Chondrocyte (in vitro differentiated cells): ENCODE results near the gene ZNF280A. TPM values are rescaled to one million over a fixed set of nuclear protein-coding genes. Genes with fewer than 3 reads are reported as not detected.

Experiments used
- DNase-seq: peaks from one replicate; pipeline ENCODE4 v3.0.0; 2021; ENCODE audit warnings: mixed read lengths, low spot score
- H3K27ac Mint-ChIP-seq: one replicate; pipeline ENCODE4 v1.8.0; 2021; ENCODE audit warnings: mild to moderate bottlenecking, moderate library complexity, mixed read lengths; ENCODE audit not compliant: unreplicated experiment
- H3K27me3 Mint-ChIP-seq: 2 replicates; pipeline ENCODE4 v1.8.0; 2021; ENCODE audit warnings: low read depth, mixed read lengths
- H3K36me3 Mint-ChIP-seq: 2 replicates; pipeline ENCODE4 v1.8.0; 2021; ENCODE audit warnings: low read depth, mixed read lengths
- H3K4me1 Mint-ChIP-seq: 2 replicates; pipeline ENCODE4 v1.8.0; 2021; ENCODE audit warnings: low read depth, mild to moderate bottlenecking, mixed read lengths
- H3K4me3 Mint-ChIP-seq: one replicate; pipeline ENCODE4 v1.8.0; 2021; ENCODE audit warnings: mild to moderate bottlenecking, moderate library complexity, mixed read lengths; ENCODE audit not compliant: unreplicated experiment
- H3K9me3 Mint-ChIP-seq: 2 replicates; pipeline ENCODE4 v1.8.0; 2021; ENCODE audit warnings: low read depth, mixed read lengths
- total RNA-seq: library from RNA; stranded (reverse); gene quantifications from 3 replicates; pipeline ENCODE4 v1.2.1, GENCODE V29; 2021
- TF ChIP-seq, protein P1 (sequence below): fragments of 200-600 bp; sonication (generic); IDR thresholded peaks from 2 replicates; pipeline ENCODE4 v1.5.0; 2021; ENCODE audit warnings: antibody characterized with exemption, mild to moderate bottlenecking, moderate library complexity

The ZNF280A gene
- total RNA-seq, 1 donor from 2014 or later = not detected

DNA sequence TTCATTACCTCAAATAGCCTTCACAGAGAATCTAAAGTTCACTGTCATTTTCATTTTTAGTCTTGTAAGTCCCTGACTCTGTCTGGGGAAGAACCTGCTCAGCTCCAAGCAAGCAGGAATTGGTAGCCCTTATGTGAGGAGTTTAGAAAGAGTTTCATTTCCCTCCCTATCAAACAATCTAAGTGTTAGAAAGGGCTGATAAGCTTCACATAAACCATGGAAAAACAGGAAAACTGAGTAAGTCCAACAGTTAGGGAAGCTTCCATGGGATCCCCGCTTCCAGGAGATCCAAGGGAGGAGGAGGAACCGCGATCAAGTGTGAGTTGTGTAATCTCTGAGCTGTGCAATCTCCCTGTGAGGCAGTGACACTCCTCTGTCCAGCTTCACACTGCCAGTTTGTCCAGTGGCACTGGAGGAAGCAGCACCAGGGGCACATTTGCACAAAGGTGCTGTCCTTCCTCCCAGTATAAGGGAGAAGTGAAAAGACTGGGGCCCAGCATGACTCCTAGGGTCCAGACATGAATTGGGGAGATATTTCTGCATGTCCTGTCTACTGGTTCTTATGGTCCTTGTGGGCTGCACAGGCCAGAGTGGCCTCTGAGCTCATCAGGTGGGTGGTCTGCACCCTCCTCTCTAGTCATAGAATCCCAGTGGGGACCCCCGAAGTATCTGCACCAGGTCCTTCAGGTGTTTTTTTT is 34.7 kb upstream of the ZNF280A start:
- no peak overlapping the region for H3K27ac Mint-ChIP-seq
- TF ChIP-seq, protein P1, sequence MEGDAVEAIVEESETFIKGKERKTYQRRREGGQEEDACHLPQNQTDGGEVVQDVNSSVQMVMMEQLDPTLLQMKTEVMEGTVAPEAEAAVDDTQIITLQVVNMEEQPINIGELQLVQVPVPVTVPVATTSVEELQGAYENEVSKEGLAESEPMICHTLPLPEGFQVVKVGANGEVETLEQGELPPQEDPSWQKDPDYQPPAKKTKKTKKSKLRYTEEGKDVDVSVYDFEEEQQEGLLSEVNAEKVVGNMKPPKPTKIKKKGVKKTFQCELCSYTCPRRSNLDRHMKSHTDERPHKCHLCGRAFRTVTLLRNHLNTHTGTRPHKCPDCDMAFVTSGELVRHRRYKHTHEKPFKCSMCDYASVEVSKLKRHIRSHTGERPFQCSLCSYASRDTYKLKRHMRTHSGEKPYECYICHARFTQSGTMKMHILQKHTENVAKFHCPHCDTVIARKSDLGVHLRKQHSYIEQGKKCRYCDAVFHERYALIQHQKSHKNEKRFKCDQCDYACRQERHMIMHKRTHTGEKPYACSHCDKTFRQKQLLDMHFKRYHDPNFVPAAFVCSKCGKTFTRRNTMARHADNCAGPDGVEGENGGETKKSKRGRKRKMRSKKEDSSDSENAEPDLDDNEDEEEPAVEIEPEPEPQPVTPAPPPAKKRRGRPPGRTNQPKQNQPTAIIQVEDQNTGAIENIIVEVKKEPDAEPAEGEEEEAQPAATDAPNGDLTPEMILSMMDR = no peak
- H3K27me3 Mint-ChIP-seq = peaks cover 22% of the 10 kb centered on the region
- no peak overlapping the region for H3K4me3 Mint-ChIP-seq
- H3K36me3 Mint-ChIP-seq = no peaks in the 10 kb centered on the region
- no peak for DNase-seq
- H3K9me3 Mint-ChIP-seq = no peaks in the 10 kb centered on the region
- no peaks in the 10 kb centered on the region for H3K4me1 Mint-ChIP-seq

DNA sequence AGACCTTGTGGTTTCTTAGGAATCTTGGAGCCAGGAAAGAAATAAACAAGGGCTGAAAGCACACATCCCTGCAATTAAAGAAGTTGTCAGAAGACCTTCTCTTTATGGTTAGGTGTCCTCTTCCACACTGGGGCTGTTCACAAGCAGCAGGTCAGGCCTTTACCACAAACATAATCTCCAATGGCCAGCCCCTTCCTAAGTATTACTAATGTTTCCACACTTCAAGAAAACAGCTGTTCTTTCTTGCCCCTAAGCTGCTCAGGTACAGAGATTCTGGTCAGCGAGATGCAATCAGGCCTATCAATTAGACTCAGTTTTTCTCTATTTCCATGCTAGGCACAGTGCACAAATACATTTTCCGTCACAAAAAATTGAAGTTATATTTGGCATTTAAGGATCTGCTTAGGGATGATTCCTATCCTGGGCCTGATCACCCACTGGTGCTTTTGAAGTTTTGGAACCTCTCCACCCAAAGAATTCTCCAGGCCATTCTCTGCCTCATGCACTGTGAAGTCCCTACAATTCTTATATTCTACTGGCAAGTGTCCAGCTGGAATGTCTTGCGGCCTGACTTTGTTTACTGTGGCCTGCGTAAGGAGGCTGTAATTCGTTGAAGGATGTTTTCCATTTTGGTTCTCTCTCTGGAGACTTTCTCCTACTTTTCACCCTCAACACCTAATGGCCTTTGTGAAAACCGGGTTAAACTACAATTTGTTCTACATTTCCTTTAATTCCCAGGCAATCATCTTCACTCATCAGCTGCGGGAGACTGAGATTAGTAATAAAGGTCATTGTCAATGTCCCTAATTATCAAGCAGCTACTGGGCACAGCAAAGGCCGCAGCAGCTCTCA is 33.9 kb upstream of the ZNF280A start:
- TF ChIP-seq, protein P1 = no peak
- Mint-ChIP-seq H3K4me1 (no peaks in the 10 kb centered on the region), H3K27ac (no peak overlapping the region), H3K27me3 (peaks cover 25% of the 10 kb centered on the region), H3K36me3 (no peaks in the 10 kb centered on the region), H3K9me3 (no peaks in the 10 kb centered on the region), H3K4me3 (no peak overlapping the region)
- DNase-seq = no peak

DNA sequence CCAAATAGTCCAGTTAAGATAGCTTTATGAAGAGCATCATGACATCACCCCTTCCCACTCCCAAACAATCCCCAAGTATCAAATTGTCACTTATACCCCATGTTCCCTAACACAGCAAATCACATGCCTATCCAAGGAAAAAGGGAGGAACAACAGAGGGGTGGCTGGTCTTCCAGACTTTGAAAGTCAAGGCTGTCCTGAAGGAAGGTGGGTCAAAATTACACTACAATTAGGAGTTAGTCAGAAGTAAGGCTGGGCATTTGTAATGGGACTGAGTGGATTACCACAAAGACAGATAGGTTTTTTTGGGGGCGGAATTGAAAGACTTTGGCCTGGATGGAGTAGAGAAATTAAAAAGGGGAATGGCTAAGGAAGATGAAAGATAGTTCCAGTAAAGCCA is 33.1 kb upstream of the ZNF280A start:
- H3K27me3 Mint-ChIP-seq = peaks cover 25% of the 10 kb centered on the region
- TF ChIP-seq, protein P1 = no peak
- no peaks in the 10 kb centered on the region for H3K9me3 Mint-ChIP-seq

DNA sequence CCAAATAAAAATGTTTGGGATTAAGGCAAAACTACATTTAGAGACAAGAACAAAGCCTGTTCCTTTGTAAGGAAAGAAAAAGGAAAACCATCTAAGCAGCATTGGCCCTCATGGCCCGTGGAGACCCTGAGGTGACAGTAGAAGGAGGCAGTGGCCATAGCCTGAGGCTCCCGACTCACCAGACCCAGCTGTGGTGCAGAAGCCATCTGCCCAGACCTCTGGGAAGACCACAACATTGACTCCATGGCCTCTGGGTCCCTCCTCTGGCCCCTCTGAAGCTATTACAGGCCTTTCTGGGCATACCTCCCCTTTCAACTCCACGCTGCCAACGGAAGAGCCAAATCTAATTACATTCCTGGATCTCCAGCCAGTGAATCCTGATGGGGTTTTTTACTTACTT is 32.6 kb upstream of the ZNF280A start:
- no peak for DNase-seq
- no peaks in the 10 kb centered on the region for H3K36me3 Mint-ChIP-seq
- peaks cover 28% of the 10 kb centered on the region for H3K27me3 Mint-ChIP-seq
- H3K4me3 Mint-ChIP-seq = no peak overlapping the region
- H3K4me1 Mint-ChIP-seq = no peaks in the 10 kb centered on the region
- H3K27ac Mint-ChIP-seq = no peak overlapping the region
- TF ChIP-seq, protein P1 = no peak
- no peaks in the 10 kb centered on the region for H3K9me3 Mint-ChIP-seq

More for the DNA sequence above, 33.1 kb upstream of the ZNF280A start:
- DNase-seq = no peak
- Mint-ChIP-seq H3K27ac (no peak overlapping the region), H3K4me3 (no peak overlapping the region), H3K4me1 (no peaks in the 10 kb centered on the region), H3K36me3 (no peaks in the 10 kb centered on the region)

DNA sequence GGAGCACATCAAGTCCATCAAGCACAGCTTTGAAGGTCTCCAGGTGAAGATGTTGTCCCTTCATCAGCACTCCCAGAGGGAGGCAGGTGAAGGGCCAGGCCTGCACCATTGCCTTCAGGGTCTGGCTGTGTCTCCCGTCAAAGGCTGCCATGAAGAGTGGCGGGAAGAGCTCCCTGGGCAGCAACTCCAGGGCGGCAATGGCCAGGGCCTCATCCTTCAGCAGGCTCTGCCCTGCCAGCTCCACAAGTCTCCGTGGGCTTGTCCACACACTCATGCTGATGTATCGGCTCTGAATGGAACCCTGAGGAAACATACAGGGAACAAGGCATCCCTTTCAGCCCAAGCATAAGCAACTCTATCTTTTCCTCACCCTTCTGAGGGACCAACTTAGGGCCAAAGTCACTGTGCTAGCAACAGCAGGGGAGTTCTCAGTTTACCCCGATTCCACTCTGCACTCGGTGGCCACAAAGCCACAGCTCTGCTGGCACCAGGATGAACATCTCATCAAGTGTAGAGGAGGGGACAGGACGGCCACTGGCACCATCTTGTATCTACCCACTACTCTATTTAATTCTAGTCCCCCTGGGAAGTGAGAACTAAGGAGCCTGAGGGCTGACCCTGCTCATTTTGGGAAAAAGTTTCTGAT is 30.8 kb upstream of the ZNF280A start:
- Mint-ChIP-seq H3K4me3 (no peak overlapping the region), H3K27me3 (peaks cover 29% of the 10 kb centered on the region), H3K9me3 (no peaks in the 10 kb centered on the region), H3K36me3 (no peaks in the 10 kb centered on the region), H3K4me1 (no peaks in the 10 kb centered on the region), H3K27ac (no peak overlapping the region)
- TF ChIP-seq, protein P1 = no peak
- no peak for DNase-seq
